Measurements from ENCODE around the gene TBC1D12.
"Not testable (repeated sequence)": the region's sequence is repeated elsewhere in the genome, so short reads cannot be mapped to it uniquely, and the experiment has no call there.

Gene TBC1D12

GRCh38 chr10:94546049-94546900, 143.9 kb downstream of the TBC1D12 start:
- DNase-seq (ENCODE audit: low read depth in 2 of 2): no peak

GRCh38 chr10:94546901-94547185, 144.5 kb downstream of the TBC1D12 start:
- DNase-seq (ENCODE audit: low read depth in 2 of 2): no peak

GRCh38 chr10:94549221-94549620, 146.9 kb downstream of the TBC1D12 start:
- DNase-seq (ENCODE audit: low read depth in 2 of 2): no peak

- not testable (repeated sequence) for DNase-seq (ENCODE audit: low read depth in 2 of 2)
Measured at GRCh38 chr10:94567714-94568307, 165.5 kb downstream of the TBC1D12 start.

GRCh38 chr10:94571081-94571480, 168.7 kb downstream of the TBC1D12 start:
- DNase-seq (ENCODE audit: low read depth in 2 of 2): no peak

GRCh38 chr10:94571528-94571927, 169.2 kb downstream of the TBC1D12 start:
- DNase-seq (ENCODE audit: low read depth in 2 of 2): no peak

GRCh38 chr10:94578790-94579189, 176.4 kb downstream of the TBC1D12 start:
- DNase-seq (ENCODE audit: low read depth in 2 of 2): no peak

- DNase-seq (ENCODE audit: low read depth in 2 of 2): no peak
Measured at GRCh38 chr10:94583124-94583523, 180.8 kb downstream of the TBC1D12 start.
